ENCODE data around the gene CCDC192. TPM values are rescaled to one million over a fixed set of nuclear protein-coding genes. Genes with fewer than 3 reads are reported as not detected.

The CCDC192 gene
- total and polyA plus RNA-seq, 10 of the 15 experiments (the other 5 are each of a cell fraction or from before 2014, with no cell fraction given): 0.20 to 0.79 (median 0.32) TPM; not detected in 4

DNA sequence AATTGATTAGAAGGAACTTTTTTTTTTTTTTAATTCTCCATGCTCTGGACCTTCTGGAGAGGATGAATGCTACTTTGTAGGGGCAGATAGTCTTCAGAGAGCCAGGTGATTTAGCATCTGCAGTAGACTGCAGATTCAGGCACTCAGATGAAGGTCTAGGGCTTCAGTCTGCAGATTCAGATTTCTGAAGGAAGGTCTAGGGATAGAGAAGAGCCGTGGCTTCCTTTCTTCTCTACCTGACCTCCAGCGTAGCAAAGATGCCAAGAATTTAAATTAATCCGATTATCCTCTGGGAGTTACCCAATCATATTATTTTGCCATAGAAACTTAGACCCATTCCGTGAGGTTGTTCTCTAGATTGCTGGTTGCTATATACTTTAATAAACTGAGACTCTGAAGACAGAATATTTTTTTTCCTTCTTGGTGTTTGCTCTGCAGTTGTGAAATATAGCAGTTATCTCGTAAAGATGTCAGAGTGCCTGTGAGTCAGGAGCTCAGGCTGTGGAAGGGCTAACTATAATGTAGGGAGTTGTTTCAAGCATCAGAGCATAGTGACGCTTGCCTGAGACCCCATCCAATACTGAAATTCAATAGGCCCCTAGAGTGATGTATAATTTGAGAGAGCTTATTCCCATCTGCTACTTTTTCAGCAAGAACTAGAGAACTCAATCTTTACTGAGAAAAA, 247.7 kb downstream of the CCDC192 start (continued):
- TF ChIP-seq, protein P1, sequence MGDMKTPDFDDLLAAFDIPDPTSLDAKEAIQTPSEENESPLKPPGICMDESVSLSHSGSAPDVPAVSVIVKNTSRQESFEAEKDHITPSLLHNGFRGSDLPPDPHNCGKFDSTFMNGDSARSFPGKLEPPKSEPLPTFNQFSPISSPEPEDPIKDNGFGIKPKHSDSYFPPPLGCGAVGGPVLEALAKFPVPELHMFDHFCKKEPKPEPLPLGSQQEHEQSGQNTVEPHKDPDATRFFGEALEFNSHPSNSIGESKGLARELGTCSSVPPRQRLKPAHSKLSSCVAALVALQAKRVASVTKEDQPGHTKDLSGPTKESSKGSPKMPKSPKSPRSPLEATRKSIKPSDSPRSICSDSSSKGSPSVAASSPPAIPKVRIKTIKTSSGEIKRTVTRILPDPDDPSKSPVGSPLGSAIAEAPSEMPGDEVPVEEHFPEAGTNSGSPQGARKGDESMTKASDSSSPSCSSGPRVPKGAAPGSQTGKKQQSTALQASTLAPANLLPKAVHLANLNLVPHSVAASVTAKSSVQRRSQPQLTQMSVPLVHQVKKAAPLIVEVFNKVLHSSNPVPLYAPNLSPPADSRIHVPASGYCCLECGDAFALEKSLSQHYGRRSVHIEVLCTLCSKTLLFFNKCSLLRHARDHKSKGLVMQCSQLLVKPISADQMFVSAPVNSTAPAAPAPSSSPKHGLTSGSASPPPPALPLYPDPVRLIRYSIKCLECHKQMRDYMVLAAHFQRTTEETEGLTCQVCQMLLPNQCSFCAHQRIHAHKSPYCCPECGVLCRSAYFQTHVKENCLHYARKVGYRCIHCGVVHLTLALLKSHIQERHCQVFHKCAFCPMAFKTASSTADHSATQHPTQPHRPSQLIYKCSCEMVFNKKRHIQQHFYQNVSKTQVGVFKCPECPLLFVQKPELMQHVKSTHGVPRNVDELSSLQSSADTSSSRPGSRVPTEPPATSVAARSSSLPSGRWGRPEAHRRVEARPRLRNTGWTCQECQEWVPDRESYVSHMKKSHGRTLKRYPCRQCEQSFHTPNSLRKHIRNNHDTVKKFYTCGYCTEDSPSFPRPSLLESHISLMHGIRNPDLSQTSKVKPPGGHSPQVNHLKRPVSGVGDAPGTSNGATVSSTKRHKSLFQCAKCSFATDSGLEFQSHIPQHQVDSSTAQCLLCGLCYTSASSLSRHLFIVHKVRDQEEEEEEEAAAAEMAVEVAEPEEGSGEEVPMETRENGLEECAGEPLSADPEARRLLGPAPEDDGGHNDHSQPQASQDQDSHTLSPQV (IDR thresholded peaks at IDR 0.05): no peak
- TF ChIP-seq ETV6 (conservative IDR thresholded peaks at IDR 0.05 in 1 of 2, IDR thresholded peaks at IDR 0.05 in 1 of 2; ENCODE audit: borderline replicate concordance in 1 of 2, low read depth in 1 of 2): no peak

DNA sequence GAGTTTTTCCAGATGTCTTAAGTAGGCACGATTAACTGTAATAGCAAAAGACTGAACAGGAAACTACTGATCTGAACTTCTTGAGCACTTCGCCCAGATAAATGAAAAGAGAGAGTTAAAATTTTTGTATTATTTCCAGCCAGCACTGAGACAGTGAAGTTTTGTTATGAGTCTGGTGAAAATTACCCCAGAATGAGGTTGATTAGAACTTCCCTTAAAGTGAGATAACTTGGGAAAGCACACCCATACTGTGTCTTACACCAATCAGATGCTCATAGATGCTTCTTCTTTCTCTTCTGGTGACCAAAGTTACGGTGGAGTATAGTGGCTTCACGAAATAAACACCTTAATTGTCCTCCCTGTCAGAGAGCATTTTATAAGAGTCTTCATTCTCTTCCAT, 248.6 kb downstream of the CCDC192 start:
- H2AFZ ChIP-seq (ENCODE audit: control insufficient read depth, low read depth, low read length): no peak overlapping the region; the same call in 1 of the 2 replicates
- no peak overlapping the region for H3K4me2 ChIP-seq (ENCODE audit: control insufficient read depth, insufficient read depth)
- intact Hi-C loops (cut with micrococcal nuclease; ENCODE audit: unreplicated experiment) (no loop called here), in situ Hi-C loops (cut with MboI) (no loop called here)
- peak overlapping the region; percentile 24; the same call in 1 of the 2 replicates for H3K27ac ChIP-seq (ENCODE audit: control insufficient read depth, insufficient read depth)
- ChIA-PET CTCF (no interaction called here), SMC1A (ENCODE audit: uncharacterized antibody, unreplicated experiment) (no interaction called here), RAD21 (ENCODE audit: unreplicated experiment) (no interaction called here), POLR2A (no interaction called here)
- ATAC-seq (no peak), DNase-seq (ENCODE audit: low read depth, low spot score) (no peak), FAIRE-seq (no peak)
- WGBS (ENCODE audit: insufficient coverage, insufficient replicate concordance, low lambda C conversion rate, missing lambda C conversion rate): 3% methylated on average over 4 of the region's 4 CpGs
- H3K36me3 ChIP-seq (ENCODE audit: control insufficient read depth in 2 of 2, insufficient read depth in 2 of 2, low read length in 1 of 2): no peaks in the 10 kb centered on the region; a peak in 1 of 4 replicates
- H3K27me3 ChIP-seq (replicated peaks in 1 of 2; ENCODE audit: control insufficient read depth in 2 of 2, insufficient read depth in 2 of 2, low read length in 1 of 2): no peaks in the 10 kb centered on the region
- H4K20me1 ChIP-seq (ENCODE audit: control insufficient read depth, insufficient read depth): no peaks in the 10 kb centered on the region
- no TSS peak for BruUV-seq (replicated peaks)
- H3K9me3 ChIP-seq (replicated peaks; ENCODE audit: control insufficient read depth, insufficient read depth, low read length): no peaks in the 10 kb centered on the region
- H3K79me2 ChIP-seq (ENCODE audit: control insufficient read depth, insufficient read depth, low read length): no peaks in the 10 kb centered on the region
- no peaks in the 10 kb centered on the region; the same call in 1 of the 2 replicates for H3K4me1 ChIP-seq (ENCODE audit: control insufficient read depth, insufficient read depth, low read length)
- no peak overlapping the region for H3K4me3 ChIP-seq
- TF ChIP-seq PAX8 (IDR thresholded peaks at IDR 0.05) (no peak), JUNB (IDR thresholded peaks at IDR 0.05) (peak; percentile 55; the same call in 1 of the 2 replicates), RUNX3 (IDR thresholded peaks at IDR 0.05; ENCODE audit: low read length) (peak; percentile 36; the same call in 1 of the 2 replicates), NFIC (IDR thresholded peaks at IDR 0.05; ENCODE audit: low read depth, low read length) (peak; percentile 37; the same call in 1 of the 2 replicates)
- TF ChIP-seq, protein P2, sequence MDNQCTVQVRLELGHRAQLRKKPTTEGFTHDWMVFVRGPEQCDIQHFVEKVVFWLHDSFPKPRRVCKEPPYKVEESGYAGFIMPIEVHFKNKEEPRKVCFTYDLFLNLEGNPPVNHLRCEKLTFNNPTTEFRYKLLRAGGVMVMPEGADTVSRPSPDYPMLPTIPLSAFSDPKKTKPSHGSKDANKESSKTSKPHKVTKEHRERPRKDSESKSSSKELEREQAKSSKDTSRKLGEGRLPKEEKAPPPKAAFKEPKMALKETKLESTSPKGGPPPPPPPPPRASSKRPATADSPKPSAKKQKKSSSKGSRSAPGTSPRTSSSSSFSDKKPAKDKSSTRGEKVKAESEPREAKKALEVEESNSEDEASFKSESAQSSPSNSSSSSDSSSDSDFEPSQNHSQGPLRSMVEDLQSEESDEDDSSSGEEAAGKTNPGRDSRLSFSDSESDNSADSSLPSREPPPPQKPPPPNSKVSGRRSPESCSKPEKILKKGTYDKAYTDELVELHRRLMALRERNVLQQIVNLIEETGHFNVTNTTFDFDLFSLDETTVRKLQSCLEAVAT (IDR thresholded peaks at IDR 0.05): no peak
- H3K9ac ChIP-seq (ENCODE audit: control insufficient read depth, insufficient read depth, low read length): no peak overlapping the region

Measured in GM12878 (cell line).